Measurements from ENCODE around the gene TRIO. TPM values are rescaled to one million over a fixed set of nuclear protein-coding genes. Genes with fewer than 3 reads are reported as not detected.

The TRIO gene
- total and polyA plus RNA-seq, 7 donors = 18.5 to 77.5 (median 35.0) TPM

- no peaks in the 10 kb centered on the region for H3K9me3 ChIP-seq
- DNase-seq (no peak), ATAC-seq (peak in 2 of 4 donors; percentile 17 to 27)
- no peaks in the 10 kb centered on the region for H3K36me3 ChIP-seq (ENCODE audit: insufficient read depth in 1 of 2, low read depth in 1 of 2)
- peaks cover 61% of the 10 kb centered on the region for H3K4me1 ChIP-seq
- no peak overlapping the region for H3K27ac ChIP-seq
- no peaks in the 10 kb centered on the region for H3K27me3 ChIP-seq (ENCODE audit: insufficient read depth in 3 of 3, low read length in 2 of 3)
- 68 to 86% (median 69%) methylated on average over 10 of the region's 10 CpGs for WGBS, 3 donors
- no peak for TF ChIP-seq CTCF (IDR thresholded peaks at IDR 0.05)
- no peak overlapping the region for H3K4me3 ChIP-seq
- intact Hi-C loops (cut with DNase I) = no loop called here
Measured at GRCh38 chr5:14178671-14179211, 35.6 kb downstream of the TRIO start.

GRCh38 chr5:14179446-14179845, 36.3 kb downstream of the TRIO start:
- ATAC-seq (no peak), DNase-seq (no peak)
- Histone ChIP-seq H3K4me1 (peaks cover 61% of the 10 kb centered on the region), H3K9me3 (no peaks in the 10 kb centered on the region), H3K36me3 (ENCODE audit: insufficient read depth in 1 of 2, low read depth in 1 of 2) (no peaks in the 10 kb centered on the region), H3K4me3 (no peak overlapping the region), H3K27me3 (ENCODE audit: insufficient read depth in 3 of 3, low read length in 2 of 3) (no peaks in the 10 kb centered on the region), H3K27ac (no peak overlapping the region)
- no peak for TF ChIP-seq CTCF (IDR thresholded peaks at IDR 0.05)
- WGBS, 3 donors = 75 to 92% (median 79%) methylated on average over 6 of the region's 6 CpGs
- intact Hi-C loops (cut with DNase I) = no loop called here

- DNase-seq = no peak
- no peak for TF ChIP-seq CTCF (IDR thresholded peaks at IDR 0.05)
- intact Hi-C loops (cut with DNase I) = loop anchor here in 1 of 2 donors (5.0 kb wide), 1 partner anchor 33 kb away; no protein-coding TSS in a partner anchor
- 76 to 91% (median 78%) methylated on average over 3 of the region's 3 CpGs for WGBS, 3 donors
- no peak overlapping the region for H3K4me3 ChIP-seq
- ATAC-seq = no peak
- no peaks in the 10 kb centered on the region for H3K36me3 ChIP-seq (ENCODE audit: insufficient read depth in 1 of 2, low read depth in 1 of 2)
- H3K9me3 ChIP-seq = no peaks in the 10 kb centered on the region
- peaks cover 71% of the 10 kb centered on the region for H3K4me1 ChIP-seq
- no peaks in the 10 kb centered on the region for H3K27me3 ChIP-seq (ENCODE audit: insufficient read depth in 3 of 3, low read length in 2 of 3)
- no peak overlapping the region for H3K27ac ChIP-seq
Measured at GRCh38 chr5:14180437-14180836, 37.3 kb downstream of the TRIO start.

- intact Hi-C loops (cut with DNase I) = loop anchor here in 1 of 2 donors (5.0 kb wide), 1 partner anchor 34 kb away; no protein-coding TSS in a partner anchor
- Histone ChIP-seq H3K4me1 (peaks cover 80% of the 10 kb centered on the region), H3K9me3 (no peaks in the 10 kb centered on the region), H3K4me3 (no peak overlapping the region), H3K36me3 (ENCODE audit: insufficient read depth in 1 of 2, low read depth in 1 of 2) (no peaks in the 10 kb centered on the region), H3K27ac (peak overlapping the region; percentile 25), H3K27me3 (ENCODE audit: insufficient read depth in 3 of 3, low read length in 2 of 3) (no peaks in the 10 kb centered on the region)
- no peak for TF ChIP-seq CTCF (IDR thresholded peaks at IDR 0.05)
- ATAC-seq (no peak), DNase-seq (no peak)
- WGBS, 3 donors = 82 to 86% (median 83%) methylated on average over 11 of the region's 11 CpGs
Measured at GRCh38 chr5:14181299-14181968, 38.3 kb downstream of the TRIO start.

Data from psoas muscle (tissue), 8 donors.